HepG2 (cell line): ENCODE data around the gene DHX58. TPM values are rescaled to one million over a fixed set of nuclear protein-coding genes. Genes with fewer than 3 reads are reported as not detected.

ENCODE experiments used
- ATAC-seq: fragments of 200-7000 bp; cut with Tn5 transposase; 3 replicates; pipeline ENCODE4 v1.9.1; 2020; ENCODE audit warnings: mild to moderate bottlenecking, moderate library complexity
- BruUV-seq: library from RNA; stranded (reverse); fragments of 400-500 nt; replicated peaks from 2 replicates; lab custom pipeline; 2021; lab: Mats Ljungman, UMichigan
- CTCF ChIA-PET: fragments of 300-600 bp; formaldehyde crosslinking; extraction: SDS; loops from one replicate; lab custom pipeline; 2021; ENCODE audit warnings: low total read pairs, inconsistent platforms, low intra/inter-chr PET ratio; lab: Yijun Ruan, JAX
- POLR2A ChIA-PET: fragments of 350-600 bp; sonication (Branson Sonifier 250); formaldehyde crosslinking; loops from one replicate; lab custom pipeline; 2020; ENCODE audit warnings: antibody characterized with exemption, inconsistent platforms; lab: Yijun Ruan, JAX
- DNase-seq: peaks from one replicate; pipeline ENCODE4 v3.0.0-alpha.2; 2015; ENCODE audit warnings: low spot score
- FAIRE-seq: peaks from 3 replicates; lab custom pipeline; 2011; peaks lifted over from hg19 to GRCh38; lab: Jason Lieb, UNC
- H2AFZ ChIP-seq: one replicate; pipeline ENCODE4 v1.6.1; 2011; ENCODE audit warnings: low read length, inconsistent platforms
- H3K27ac ChIP-seq: fragments of 300-600 bp; 3 replicates; pipeline ENCODE4 v1.8.0; 2011; ENCODE audit warnings: mixed run types, mild to moderate bottlenecking, mixed read lengths, low read length, inconsistent platforms; ENCODE audit not compliant: insufficient read depth; ENCODE audit errors: extremely low read length
- H3K27me3 ChIP-seq, 2 experiments: fragments of 200-600 bp in 1 of 2; 2 replicates in 1 of 2; 3 replicates in 1 of 2; pipeline versions ENCODE4 v1.6.0 to v1.8.0; 2011; ENCODE audit warnings: low read length in 2 of 2, mild to moderate bottlenecking in 2 of 2, moderate library complexity in 2 of 2, inconsistent platforms in 1 of 2; ENCODE audit not compliant: insufficient read depth in 2 of 2, control insufficient read depth in 1 of 2
- H3K36me3 ChIP-seq, 2 experiments: fragments of 200-600 bp in 1 of 2; replicated peaks in 1 of 2; 2 replicates in 1 of 2; 3 replicates in 1 of 2; pipeline versions ENCODE4 v1.5.1 to v1.8.0; 2011; ENCODE audit warnings: low read length in 2 of 2, inconsistent platforms in 1 of 2; ENCODE audit not compliant: insufficient read depth in 2 of 2, control insufficient read depth in 1 of 2
- H3K4me1 ChIP-seq: 2 replicates; pipeline ENCODE4 v1.5.1; 2012; ENCODE audit warnings: low read length, inconsistent platforms; ENCODE audit not compliant: insufficient read depth
- H3K4me2 ChIP-seq: 2 replicates; pipeline ENCODE4 v1.6.0; 2011; ENCODE audit warnings: low read depth, low read length, inconsistent platforms
- H3K4me3 ChIP-seq, 3 experiments: fragments of 200-600 bp in 1 of 3; sonication (generic), shearing (Covaris generic) in 1 of 3; replicated peaks in 1 of 3; 2 replicates each; pipeline ENCODE4 v1.5.1; 2011 to 2016; ENCODE audit warnings: low read length in 3 of 3, inconsistent platforms in 2 of 3, low read depth in 2 of 3, mild to moderate bottlenecking in 2 of 3, control low read depth in 1 of 3, mixed read lengths in 1 of 3; ENCODE audit not compliant: insufficient read depth in 1 of 3
- H3K79me2 ChIP-seq: one replicate; pipeline ENCODE4 v1.6.1; 2011; ENCODE audit warnings: low read length, inconsistent platforms; ENCODE audit not compliant: insufficient read depth
- H3K9ac ChIP-seq: 2 replicates; pipeline ENCODE4 v1.6.0; 2011; ENCODE audit warnings: mild to moderate bottlenecking, low read depth, low read length, inconsistent platforms; ENCODE audit not compliant: insufficient read depth
- H3K9me3 ChIP-seq: 2 replicates; pipeline ENCODE4 v1.5.1; 2012; ENCODE audit warnings: mild to moderate bottlenecking, low read length
- H4K20me1 ChIP-seq: 2 replicates; pipeline ENCODE4 v1.6.0; 2011; ENCODE audit warnings: inconsistent platforms, mild to moderate bottlenecking, low read length, moderate library complexity; ENCODE audit not compliant: insufficient read depth
- ATF2 ChIP-seq: sonication (generic); formaldehyde crosslinking; IDR thresholded peaks from 2 replicates; pipeline ENCODE4 v1.4.0; 2020; ENCODE audit warnings: missing genetic modification reagents
- ESRRA ChIP-seq: sonication (generic); formaldehyde crosslinking; IDR thresholded peaks from 2 replicates; pipeline ENCODE4 v1.5.1; 2020; ENCODE audit warnings: mild to moderate bottlenecking, low read depth, missing genetic modification reagents
- FOXJ3 ChIP-seq: sonication (generic); formaldehyde crosslinking; IDR thresholded peaks from 2 replicates; pipeline ENCODE4 v1.4.0; 2020; ENCODE audit warnings: missing genetic modification reagents, mild to moderate bottlenecking, borderline replicate concordance
- HNRNPL ChIP-seq: fragments of 200-400 bp; formaldehyde crosslinking; IDR thresholded peaks from 2 replicates; pipeline ENCODE4 v1.6.1; 2017; ENCODE audit warnings: mild to moderate bottlenecking, low read depth, low read length
- ISL2 ChIP-seq: sonication (generic); formaldehyde crosslinking; IDR thresholded peaks from 2 replicates; pipeline ENCODE4 v1.5.0; 2020; ENCODE audit warnings: missing genetic modification reagents
- PHF5A ChIP-seq: IDR thresholded peaks from one replicate; pipeline ENCODE4 v1.6.1; 2018; ENCODE audit warnings: low read depth, missing genetic modification reagents; ENCODE audit not compliant: unreplicated experiment
- SNAPC2 ChIP-seq: sonication (generic); formaldehyde crosslinking; IDR thresholded peaks from 2 replicates; pipeline ENCODE4 v1.8.1; 2022; ENCODE audit warnings: mild to moderate bottlenecking, missing genetic modification reagents
- TBP ChIP-seq: sonication (generic); formaldehyde crosslinking; IDR thresholded peaks from 2 replicates; pipeline ENCODE4 v1.5.0; 2020; ENCODE audit warnings: missing genetic modification reagents
- ZNF12 ChIP-seq: sonication (generic); formaldehyde crosslinking; IDR thresholded peaks from 2 replicates; pipeline ENCODE4 v1.5.0; 2020; ENCODE audit warnings: missing genetic modification reagents
- ZNF331 ChIP-seq: sonication (generic); formaldehyde crosslinking; IDR thresholded peaks from 2 replicates; pipeline ENCODE4 v1.4.0; 2020; ENCODE audit warnings: missing genetic modification reagents
- ZNF589 ChIP-seq: sonication (generic); formaldehyde crosslinking; conservative IDR thresholded peaks from 2 replicates; pipeline ENCODE4 v1.8.0; 2022; ENCODE audit warnings: mild to moderate bottlenecking, moderate library complexity, missing genetic modification reagents
- WGBS: methylation state at CpG from one replicate; pipeline ENCODE4 v1.1.6; 2017; ENCODE audit warnings: low lambda C conversion rate; 5-methylcytosine and 5-hydroxymethylcytosine counted together
- in situ Hi-C: cut with HindIII; loops from 2 replicates; pipeline ENCODE4 v1.10.0; 2017; ENCODE audit warnings: low pct_unique_long_range_greater_than_20kb; ENCODE audit not compliant: extremely low pct_ligation_motif_present
- intact Hi-C: fragments of 100-400 bp; cut with micrococcal nuclease; formaldehyde crosslinking; loops from one replicate; pipeline ENCODE4 v1.10.0; 2022; ENCODE audit not compliant: unreplicated experiment
- polyA plus RNA-seq, 8 experiments: library from polyadenylated mRNA; depleted of rRNA in 3 of 8; stranded (reverse) in 7 of 8; unstranded in 1 of 8; fragments of >200 nt; fragmentation: Illumina TruSeq in 4 of 8; extraction: Trizol in 4 of 8; gene quantifications; 2 replicates each; pipeline versions ENCODE4 v1.2.1 to v1.2.3, GENCODE V29; 2011 to 2016; ENCODE audit warnings: low read depth in 4 of 8, missing spikeins in 1 of 8, mixed read lengths in 1 of 8; ENCODE audit not compliant: insufficient read depth in 1 of 8
- total RNA-seq, 5 experiments: library from RNA; depleted of rRNA; stranded (reverse); fragments of >200 nt; fragmentation: Illumina TruSeq; extraction: Trizol; gene quantifications; 2 replicates each; pipeline ENCODE4 v1.2.3, GENCODE V29; 2016; ENCODE audit warnings: low read depth in 1 of 5

DHX58 gene
- total and polyA plus RNA-seq, 2 of the 13 experiments (the other 11 are each of a cell fraction or from before 2014, with no cell fraction given), result 6.7 to 7.8 TPM

- no peak for DNase-seq
- H3K4me1 ChIP-seq, result peaks cover 14% of the 10 kb centered on the region
- intact Hi-C loops (no loop called here), in situ Hi-C loops (loop anchor here (5.0 kb wide), 1 partner anchor 98 kb away; no protein-coding TSS in a partner anchor)
- no peak overlapping the region for H3K4me2 ChIP-seq
- no peak for FAIRE-seq
- H4K20me1 ChIP-seq, result no peaks in the 10 kb centered on the region
- no peaks in the 10 kb centered on the region for H3K36me3 ChIP-seq
- H2AFZ ChIP-seq, result no peak overlapping the region
- H3K79me2 ChIP-seq, result no peaks in the 10 kb centered on the region
- ChIA-PET CTCF (no interaction called here), POLR2A (no interaction called here)
- TF ChIP-seq SNAPC2 (CRISPR knock-in tag), result no peak
- no peak for TF ChIP-seq FOXJ3 (CRISPR knock-in tag)
- no peak for TF ChIP-seq ZNF331 (CRISPR knock-in tag)
- TF ChIP-seq ZNF589 (CRISPR knock-in tag), result no peak
- no peak for TF ChIP-seq ISL2 (CRISPR knock-in tag)
- no peak for TF ChIP-seq TBP (CRISPR knock-in tag)
- no peak for TF ChIP-seq ATF2 (CRISPR knock-in tag)
- no peak for TF ChIP-seq HNRNPL
- TF ChIP-seq ESRRA, result no peak
- TF ChIP-seq ZNF12 (CRISPR knock-in tag), result no peak
- no peak for TF ChIP-seq PHF5A (CRISPR knock-in tag)
- BruUV-seq, result no TSS peak
- H3K27me3 ChIP-seq, result no peaks in the 10 kb centered on the region
- no peak overlapping the region for H3K9ac ChIP-seq
- 55% methylated on average over 4 of the region's 4 CpGs for whole genome bisulfite sequencing
- H3K9me3 ChIP-seq, result no peaks in the 10 kb centered on the region
- H3K27ac ChIP-seq, result no peak overlapping the region
- no peak overlapping the region for H3K4me3 ChIP-seq
- ATAC-seq, result no peak
Measured at GRCh38 chr17:42059815-42060214, 52.7 kb downstream of the DHX58 start.
